ENCODE data around the gene MCRIP2.

The MCRIP2 gene

DNA sequence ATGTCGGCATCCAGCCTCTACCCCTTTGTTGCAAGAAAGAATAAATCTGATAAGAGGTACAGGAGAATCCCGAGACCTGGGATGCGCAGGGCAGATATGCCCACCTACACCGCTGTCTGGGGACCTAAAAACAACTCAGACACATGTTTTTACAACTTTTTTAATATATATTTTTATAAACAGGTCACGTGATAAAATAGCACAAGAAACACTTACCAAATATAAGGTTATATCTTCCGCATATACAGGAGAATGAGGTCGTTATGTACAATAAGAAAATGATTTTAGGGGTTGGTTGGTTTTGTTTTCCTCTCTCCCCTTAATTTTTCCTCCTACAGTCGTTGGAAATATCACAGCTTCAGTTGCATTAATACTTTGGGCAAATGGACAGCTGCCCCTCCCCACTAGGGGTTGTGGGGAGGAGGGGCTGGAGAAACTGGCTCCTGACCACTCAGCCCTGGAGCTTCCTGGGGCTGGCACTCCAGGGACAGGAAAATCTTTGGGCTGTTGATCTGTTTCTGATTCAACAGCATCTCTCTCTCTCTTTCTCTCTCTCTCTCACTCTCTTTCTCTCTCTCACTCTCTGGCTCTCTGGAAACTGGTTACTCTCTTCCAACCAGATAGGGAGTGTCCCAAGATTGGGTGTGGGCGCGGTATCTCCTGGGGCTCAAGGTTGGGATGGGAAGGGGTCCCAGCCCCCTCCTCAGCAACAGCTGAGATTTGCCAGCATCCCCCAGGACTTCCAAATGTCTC is 50.9 kb downstream of the MCRIP2 start:
- Histone ChIP-seq H4K20me1 (ENCODE audit: insufficient read depth, low read length, poor library complexity, severe bottlenecking) (no peaks in the 10 kb centered on the region), H3K4me1 (ENCODE audit: insufficient read depth, low read length, poor library complexity, severe bottlenecking) (peaks cover 9% of the 10 kb centered on the region), H3K27me3 (ENCODE audit: insufficient read depth, low read length, poor library complexity, severe bottlenecking) (no peaks in the 10 kb centered on the region), H3K4me3 (ENCODE audit: low read length, poor library complexity, severe bottlenecking) (no peak overlapping the region), H3K9me3 (ENCODE audit: insufficient read depth, low read depth, low read length) (no peaks in the 10 kb centered on the region), H3K9me2 (replicated peaks; ENCODE audit: low read depth, low read length) (no peaks in the 10 kb centered on the region), H3K4me2 (ENCODE audit: low read depth, low read length, poor library complexity, severe bottlenecking) (no peak overlapping the region), H3F3A (ENCODE audit: low read depth) (no peaks in the 10 kb centered on the region), H3K9ac (ENCODE audit: low read depth, low read length, poor library complexity, severe bottlenecking) (no peak overlapping the region), H2AFZ (ENCODE audit: low read length) (no peak overlapping the region), H3K79me2 (ENCODE audit: insufficient read depth, low read length) (peaks cover 8% of the 10 kb centered on the region), H3K36me3 (ENCODE audit: insufficient read depth, low read length) (no peaks in the 10 kb centered on the region)
- TF ChIP-seq EZH2phosphoT487 (IDR thresholded peaks at IDR 0.05; ENCODE audit: borderline replicate concordance) (no peak), CTCF (conservative IDR thresholded peaks at IDR 0.05; ENCODE audit: low read length) (no peak)

GRCh38 chr16:693364-693763 is 51.7 kb downstream of the MCRIP2 start:
- Histone ChIP-seq H4K20me1 (ENCODE audit: insufficient read depth, low read length, poor library complexity, severe bottlenecking) (no peaks in the 10 kb centered on the region), H3K9me2 (replicated peaks; ENCODE audit: low read depth, low read length) (no peaks in the 10 kb centered on the region), H3K4me3 (ENCODE audit: low read length, poor library complexity, severe bottlenecking) (no peak overlapping the region), H3K27me3 (ENCODE audit: insufficient read depth, low read length, poor library complexity, severe bottlenecking) (no peaks in the 10 kb centered on the region), H3K4me1 (ENCODE audit: insufficient read depth, low read length, poor library complexity, severe bottlenecking) (peaks cover 9% of the 10 kb centered on the region), H3K36me3 (ENCODE audit: insufficient read depth, low read length) (no peaks in the 10 kb centered on the region), H3K4me2 (ENCODE audit: low read depth, low read length, poor library complexity, severe bottlenecking) (no peak overlapping the region), H2AFZ (ENCODE audit: low read length) (no peak overlapping the region), H3K79me2 (ENCODE audit: insufficient read depth, low read length) (peaks cover 8% of the 10 kb centered on the region), H3K9ac (ENCODE audit: low read depth, low read length, poor library complexity, severe bottlenecking) (no peak overlapping the region), H3K9me3 (ENCODE audit: insufficient read depth, low read depth, low read length) (no peaks in the 10 kb centered on the region), H3F3A (ENCODE audit: low read depth) (no peaks in the 10 kb centered on the region)
- no peak for TF ChIP-seq CTCF (conservative IDR thresholded peaks at IDR 0.05; ENCODE audit: low read length)
- TF ChIP-seq EZH2phosphoT487 (IDR thresholded peaks at IDR 0.05; ENCODE audit: borderline replicate concordance) = no peak

- no peak overlapping the region for H2AFZ ChIP-seq (ENCODE audit: low read length)
- no peaks in the 10 kb centered on the region for H3K27me3 ChIP-seq (ENCODE audit: insufficient read depth, low read length, poor library complexity, severe bottlenecking)
- no peaks in the 10 kb centered on the region for H3K9me2 ChIP-seq (replicated peaks; ENCODE audit: low read depth, low read length)
- no peaks in the 10 kb centered on the region for H3K9me3 ChIP-seq (ENCODE audit: insufficient read depth, low read depth, low read length)
- H3F3A ChIP-seq (ENCODE audit: low read depth) = no peaks in the 10 kb centered on the region
- H3K9ac ChIP-seq (ENCODE audit: low read depth, low read length, poor library complexity, severe bottlenecking) = no peak overlapping the region
- no peaks in the 10 kb centered on the region for H3K36me3 ChIP-seq (ENCODE audit: insufficient read depth, low read length)
- H3K4me2 ChIP-seq (ENCODE audit: low read depth, low read length, poor library complexity, severe bottlenecking) = no peak overlapping the region
- peaks cover 8% of the 10 kb centered on the region for H3K79me2 ChIP-seq (ENCODE audit: insufficient read depth, low read length)
- no peaks in the 10 kb centered on the region for H4K20me1 ChIP-seq (ENCODE audit: insufficient read depth, low read length, poor library complexity, severe bottlenecking)
- H3K4me1 ChIP-seq (ENCODE audit: insufficient read depth, low read length, poor library complexity, severe bottlenecking) = peaks cover 9% of the 10 kb centered on the region
- TF ChIP-seq EZH2phosphoT487 (IDR thresholded peaks at IDR 0.05; ENCODE audit: borderline replicate concordance) (no peak), CTCF (conservative IDR thresholded peaks at IDR 0.05; ENCODE audit: low read length) (no peak)
- no peak overlapping the region for H3K4me3 ChIP-seq (ENCODE audit: low read length, poor library complexity, severe bottlenecking)
These were observed 52.1 kb downstream of the MCRIP2 start for GRCh38 chr16:693766-694165.

Measured in Loucy (cell line).